HepG2 (cell line): ENCODE data around the gene C1QC. TPM values are rescaled to one million over a fixed set of nuclear protein-coding genes. Genes with fewer than 3 reads are reported as not detected.

Experiments
- ATAC-seq: fragments of 200-7000 bp; cut with Tn5 transposase; 3 replicates; pipeline ENCODE4 v1.9.1; 2020; ENCODE audit warnings: mild to moderate bottlenecking, moderate library complexity
- BruUV-seq: library from RNA; stranded (reverse); fragments of 400-500 nt; replicated peaks from 2 replicates; lab custom pipeline; 2021; lab: Mats Ljungman, UMichigan
- CTCF ChIA-PET: fragments of 300-600 bp; formaldehyde crosslinking; extraction: SDS; loops from one replicate; lab custom pipeline; 2021; ENCODE audit warnings: low total read pairs, inconsistent platforms, low intra/inter-chr PET ratio; lab: Yijun Ruan, JAX
- POLR2A ChIA-PET: fragments of 350-600 bp; sonication (Branson Sonifier 250); formaldehyde crosslinking; loops from one replicate; lab custom pipeline; 2020; ENCODE audit warnings: antibody characterized with exemption, inconsistent platforms; lab: Yijun Ruan, JAX
- DNase-seq: peaks from one replicate; pipeline ENCODE4 v3.0.0-alpha.2; 2015; ENCODE audit warnings: low spot score
- FAIRE-seq: peaks from 3 replicates; lab custom pipeline; 2011; peaks lifted over from hg19 to GRCh38; lab: Jason Lieb, UNC
- H2AFZ ChIP-seq: one replicate; pipeline ENCODE4 v1.6.1; 2011; ENCODE audit warnings: low read length, inconsistent platforms
- H3K27ac ChIP-seq: fragments of 300-600 bp; 3 replicates; pipeline ENCODE4 v1.8.0; 2011; ENCODE audit warnings: mixed run types, mild to moderate bottlenecking, mixed read lengths, low read length, inconsistent platforms; ENCODE audit not compliant: insufficient read depth; ENCODE audit errors: extremely low read length
- H3K27me3 ChIP-seq, 2 experiments: fragments of 200-600 bp in 1 of 2; 2 replicates in 1 of 2; 3 replicates in 1 of 2; pipeline versions ENCODE4 v1.6.0 to v1.8.0; 2011; ENCODE audit warnings: low read length in 2 of 2, mild to moderate bottlenecking in 2 of 2, moderate library complexity in 2 of 2, inconsistent platforms in 1 of 2; ENCODE audit not compliant: insufficient read depth in 2 of 2, control insufficient read depth in 1 of 2
- H3K36me3 ChIP-seq, 2 experiments: fragments of 200-600 bp in 1 of 2; replicated peaks in 1 of 2; 2 replicates in 1 of 2; 3 replicates in 1 of 2; pipeline versions ENCODE4 v1.5.1 to v1.8.0; 2011; ENCODE audit warnings: low read length in 2 of 2, inconsistent platforms in 1 of 2; ENCODE audit not compliant: insufficient read depth in 2 of 2, control insufficient read depth in 1 of 2
- H3K4me1 ChIP-seq: 2 replicates; pipeline ENCODE4 v1.5.1; 2012; ENCODE audit warnings: low read length, inconsistent platforms; ENCODE audit not compliant: insufficient read depth
- H3K4me2 ChIP-seq: 2 replicates; pipeline ENCODE4 v1.6.0; 2011; ENCODE audit warnings: low read depth, low read length, inconsistent platforms
- H3K4me3 ChIP-seq, 3 experiments: fragments of 200-600 bp in 1 of 3; sonication (generic), shearing (Covaris generic) in 1 of 3; replicated peaks in 1 of 3; 2 replicates each; pipeline ENCODE4 v1.5.1; 2011 to 2016; ENCODE audit warnings: low read length in 3 of 3, inconsistent platforms in 2 of 3, low read depth in 2 of 3, mild to moderate bottlenecking in 2 of 3, control low read depth in 1 of 3, mixed read lengths in 1 of 3; ENCODE audit not compliant: insufficient read depth in 1 of 3
- H3K79me2 ChIP-seq: one replicate; pipeline ENCODE4 v1.6.1; 2011; ENCODE audit warnings: low read length, inconsistent platforms; ENCODE audit not compliant: insufficient read depth
- H3K9ac ChIP-seq: 2 replicates; pipeline ENCODE4 v1.6.0; 2011; ENCODE audit warnings: mild to moderate bottlenecking, low read depth, low read length, inconsistent platforms; ENCODE audit not compliant: insufficient read depth
- H3K9me3 ChIP-seq: 2 replicates; pipeline ENCODE4 v1.5.1; 2012; ENCODE audit warnings: mild to moderate bottlenecking, low read length
- H4K20me1 ChIP-seq: 2 replicates; pipeline ENCODE4 v1.6.0; 2011; ENCODE audit warnings: inconsistent platforms, mild to moderate bottlenecking, low read length, moderate library complexity; ENCODE audit not compliant: insufficient read depth
- ATF7 ChIP-seq, 2 experiments: fragments of 450-650 bp in 1 of 2; sonication (generic) in 1 of 2; formaldehyde crosslinking in 1 of 2; IDR thresholded peaks; 2 replicates each; pipeline versions ENCODE4 v1.4.0 to v1.6.1; 2016 to 2020; ENCODE audit warnings: antibody characterized with exemption in 1 of 2, mild to moderate bottlenecking in 1 of 2, missing genetic modification reagents in 1 of 2
- CTCF ChIP-seq: sonication (generic); formaldehyde crosslinking; IDR thresholded peaks from 2 replicates; pipeline ENCODE4 v1.5.0; 2020; ENCODE audit warnings: mild to moderate bottlenecking, missing genetic modification reagents, moderate library complexity
- PLRG1 ChIP-seq: fragments of 450-650 bp; conservative IDR thresholded peaks from 2 replicates; pipeline ENCODE4 v1.6.1; 2016
- PRDM10 ChIP-seq: sonication (generic); formaldehyde crosslinking; IDR thresholded peaks from 2 replicates; pipeline ENCODE4 v1.4.0; 2020; ENCODE audit warnings: low read depth, missing genetic modification reagents
- PRMT3 ChIP-seq: sonication (generic); formaldehyde crosslinking; IDR thresholded peaks from 2 replicates; pipeline ENCODE4 v1.8.1; 2022; ENCODE audit warnings: low read depth, mild to moderate bottlenecking, moderate library complexity, missing genetic modification reagents, borderline replicate concordance
- RXRA ChIP-seq: sonication (generic); formaldehyde crosslinking; IDR thresholded peaks from 2 replicates; pipeline ENCODE4 v1.5.1; 2020; ENCODE audit warnings: missing genetic modification reagents
- TCF7L2 ChIP-seq: IDR thresholded peaks from 2 replicates; pipeline ENCODE4 v1.6.1; 2011; ENCODE audit warnings: mild to moderate bottlenecking, low read depth, low read length, moderate library complexity
- U2AF2 ChIP-seq: fragments of 200-400 bp; formaldehyde crosslinking; IDR thresholded peaks from 2 replicates; pipeline ENCODE4 v1.6.1; 2017; ENCODE audit warnings: low read depth, mild to moderate bottlenecking, low read length
- XRCC5 ChIP-seq: fragments of 200-400 bp; formaldehyde crosslinking; optimal IDR thresholded peaks from 2 replicates; pipeline ENCODE3; 2017; ENCODE audit warnings: mild to moderate bottlenecking, low read length
- ZBTB3 ChIP-seq: sonication (generic); formaldehyde crosslinking; IDR thresholded peaks from 2 replicates; pipeline ENCODE4 v1.4.0; 2020; ENCODE audit warnings: low read depth, mild to moderate bottlenecking, moderate library complexity, missing genetic modification reagents, borderline replicate concordance
- ZBTB43 ChIP-seq: sonication (generic); formaldehyde crosslinking; conservative IDR thresholded peaks from 2 replicates; pipeline ENCODE4 v1.4.0; 2020; ENCODE audit warnings: missing genetic modification reagents
- ZNF12 ChIP-seq: sonication (generic); formaldehyde crosslinking; IDR thresholded peaks from 2 replicates; pipeline ENCODE4 v1.5.0; 2020; ENCODE audit warnings: missing genetic modification reagents
- ZNF326 ChIP-seq: sonication (generic); formaldehyde crosslinking; IDR thresholded peaks from 2 replicates; pipeline ENCODE4 v1.4.0; 2020; ENCODE audit warnings: missing genetic modification reagents, borderline replicate concordance
- ZNF503 ChIP-seq: sonication (generic); formaldehyde crosslinking; IDR thresholded peaks from 2 replicates; pipeline ENCODE4 v1.4.0; 2020; ENCODE audit warnings: missing genetic modification reagents
- ZNF777 ChIP-seq: sonication (generic); formaldehyde crosslinking; IDR thresholded peaks from 2 replicates; pipeline ENCODE4 v1.4.0; 2020; ENCODE audit warnings: missing genetic modification reagents
- WGBS: methylation state at CpG from one replicate; pipeline ENCODE4 v1.1.6; 2017; ENCODE audit warnings: low lambda C conversion rate; 5-methylcytosine and 5-hydroxymethylcytosine counted together
- in situ Hi-C: cut with HindIII; loops from 2 replicates; pipeline ENCODE4 v1.10.0; 2017; ENCODE audit warnings: low pct_unique_long_range_greater_than_20kb; ENCODE audit not compliant: extremely low pct_ligation_motif_present
- intact Hi-C: fragments of 100-400 bp; cut with micrococcal nuclease; formaldehyde crosslinking; loops from one replicate; pipeline ENCODE4 v1.10.0; 2022; ENCODE audit not compliant: unreplicated experiment
- polyA plus RNA-seq, 8 experiments: library from polyadenylated mRNA; depleted of rRNA in 3 of 8; stranded (reverse) in 7 of 8; unstranded in 1 of 8; fragments of >200 nt; fragmentation: Illumina TruSeq in 4 of 8; extraction: Trizol in 4 of 8; gene quantifications; 2 replicates each; pipeline versions ENCODE4 v1.2.1 to v1.2.3, GENCODE V29; 2011 to 2016; ENCODE audit warnings: low read depth in 4 of 8, missing spikeins in 1 of 8, mixed read lengths in 1 of 8; ENCODE audit not compliant: insufficient read depth in 1 of 8
- total RNA-seq, 5 experiments: library from RNA; depleted of rRNA; stranded (reverse); fragments of >200 nt; fragmentation: Illumina TruSeq; extraction: Trizol; gene quantifications; 2 replicates each; pipeline ENCODE4 v1.2.3, GENCODE V29; 2016; ENCODE audit warnings: low read depth in 1 of 5

The C1QC gene
- total and polyA plus RNA-seq, 2 of the 13 experiments (the other 11 are each of a cell fraction or from before 2014, with no cell fraction given), result not detected

- 18% methylated on average over 5 of the region's 10 CpGs for WGBS
- CTCF ChIA-PET, result no interaction called here
- Histone ChIP-seq H3K4me3 (no peak overlapping the region), H3K4me1 (no peaks in the 10 kb centered on the region), H3K9ac (no peak overlapping the region), H3K27me3 (peaks cover 20 to 83% of the 10 kb centered on the region in 2 experiments; a peak in 4 of 5 replicates), H4K20me1 (no peaks in the 10 kb centered on the region), H3K27ac (no peak overlapping the region), H3K79me2 (no peaks in the 10 kb centered on the region), H3K4me2 (no peak overlapping the region), H2AFZ (no peak overlapping the region), H3K9me3 (no peaks in the 10 kb centered on the region), H3K36me3 (no peaks in the 10 kb centered on the region)
- intact Hi-C loops, result no loop called here
- no TSS peak for BruUV-seq
- ATAC-seq (no peak), FAIRE-seq (no peak), DNase-seq (no peak)
- POLR2A ChIA-PET, result no interaction called here
- in situ Hi-C loops, result no loop called here
- TF ChIP-seq PRMT3 (CRISPR knock-in tag), result no peak
- no peak for TF ChIP-seq XRCC5
- no peak for TF ChIP-seq TCF7L2
- TF ChIP-seq ZBTB3 (CRISPR knock-in tag), result no peak
- no peak for TF ChIP-seq ZBTB43
- no peak for TF ChIP-seq ATF7 (IDR thresholded peaks at IDR 0.05)
- no peak for TF ChIP-seq ATF7 (CRISPR knock-in tag; IDR thresholded peaks at IDR 0.05)
- no peak for TF ChIP-seq PLRG1
- no peak for TF ChIP-seq ZNF326 (CRISPR knock-in tag)
- TF ChIP-seq RXRA (CRISPR knock-in tag), result no peak
- no peak for TF ChIP-seq CTCF
- TF ChIP-seq PRDM10 (CRISPR knock-in tag), result no peak
- no peak for TF ChIP-seq ZNF777 (CRISPR knock-in tag)
- TF ChIP-seq ZNF503 (CRISPR knock-in tag), result no peak
- TF ChIP-seq ZNF12 (CRISPR knock-in tag), result no peak
- TF ChIP-seq U2AF2, result no peak
Measured at GRCh38 chr1:22594396-22594795, 49.0 kb upstream of the C1QC start.
